Activated CD8-positive, alpha-beta memory T cell treated with anti-CD3 and anti-CD28 coated beads, Interleukin-2, amount 50 U/mL, for 4 hours (primary cell): ENCODE data around the gene LILRB5.
"Not testable (repeated sequence)": the region's sequence is repeated elsewhere in the genome, so short reads cannot be mapped to it uniquely, and the experiment has no call there.

ENCODE experiments used
- DNase-seq: peaks from one replicate; pipeline ENCODE4 v3.0.0-alpha.2; 2020

Gene LILRB5

DNA sequence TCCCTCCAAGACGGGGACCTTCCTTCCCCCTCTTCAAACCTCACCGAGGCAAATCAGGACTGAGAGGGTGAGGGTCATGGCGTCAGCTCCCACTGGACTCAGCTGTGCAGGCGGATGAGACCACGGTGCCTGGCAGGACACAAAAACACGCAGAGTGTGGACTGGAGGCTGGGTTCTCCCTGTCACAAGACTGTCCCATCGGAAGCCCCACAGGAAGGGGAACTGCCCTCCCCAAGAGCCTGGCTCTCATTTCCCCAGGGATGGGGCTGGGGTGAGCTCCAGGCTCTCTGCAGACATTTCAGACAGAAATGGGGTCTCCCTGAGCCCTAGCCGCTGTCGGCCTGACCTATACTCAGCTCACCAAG lies at the start of gene LILRB5:
LILRB5 (minus strand) TSS at position 158 of the 365 bp plus-strand sequence; CDS start at position 78, 80 bp downstream.
- DNase-seq: no peak

DNA sequence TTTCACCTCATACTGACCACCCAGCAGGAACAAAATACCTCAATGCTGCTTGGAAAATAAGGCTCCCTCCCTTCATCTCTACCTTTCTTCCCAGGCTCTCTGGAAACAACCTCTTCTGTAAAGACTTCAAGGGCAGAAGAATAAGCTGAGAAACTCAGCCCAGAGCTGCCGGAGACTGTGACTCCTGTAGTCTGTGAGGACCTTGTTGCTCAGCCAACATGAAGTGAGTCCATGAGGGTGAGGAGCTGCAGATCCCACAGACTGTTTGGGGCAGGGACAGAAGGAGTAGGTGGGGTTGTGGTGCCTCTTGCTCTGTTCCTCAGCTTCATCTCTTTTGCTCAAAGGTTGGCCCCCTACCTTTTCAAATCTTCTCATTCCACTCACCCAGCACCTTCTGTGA lies 48.1 kb upstream of the LILRB5 start:
- no peak for DNase-seq

DNA sequence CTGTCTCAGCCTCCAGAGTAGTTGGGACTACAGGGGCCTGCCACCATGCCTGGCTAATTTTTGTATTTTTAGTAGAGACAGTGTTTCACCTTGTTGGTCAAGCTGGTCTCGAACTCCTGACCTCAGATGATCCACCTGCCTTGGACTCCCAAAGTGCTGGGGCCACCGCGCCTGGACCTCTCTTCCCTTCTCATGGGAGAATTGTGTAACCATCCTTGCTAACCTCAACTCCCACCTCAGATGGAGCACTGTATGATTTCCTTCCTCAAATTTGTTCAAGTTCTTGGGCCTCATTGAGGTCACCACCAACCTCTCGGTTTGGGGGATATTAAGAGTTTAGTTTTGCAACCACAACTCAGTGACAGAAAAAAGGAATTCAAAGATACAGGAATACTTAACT lies 45.2 kb upstream of the LILRB5 start:
- DNase-seq: no peak

DNA sequence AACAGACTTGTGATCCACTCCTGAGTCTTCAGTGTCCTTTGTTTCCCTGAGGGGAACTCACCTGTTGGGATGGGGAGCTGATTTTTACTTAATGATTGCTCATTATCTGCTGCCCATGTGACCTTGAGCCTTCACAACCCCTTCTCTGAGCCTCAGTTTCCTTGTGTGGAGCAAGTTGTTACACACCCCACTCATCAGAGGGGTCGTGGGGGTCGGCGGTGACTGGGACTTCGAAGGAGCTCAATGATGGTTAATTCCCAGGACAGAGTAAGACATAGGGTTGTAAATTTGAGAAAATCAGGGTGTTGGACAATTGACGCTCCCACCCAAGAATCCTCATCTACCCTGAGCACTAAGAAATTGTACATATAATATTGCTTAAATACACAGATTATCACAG lies 42.4 kb upstream of the LILRB5 start:
- no peak for DNase-seq

DNA sequence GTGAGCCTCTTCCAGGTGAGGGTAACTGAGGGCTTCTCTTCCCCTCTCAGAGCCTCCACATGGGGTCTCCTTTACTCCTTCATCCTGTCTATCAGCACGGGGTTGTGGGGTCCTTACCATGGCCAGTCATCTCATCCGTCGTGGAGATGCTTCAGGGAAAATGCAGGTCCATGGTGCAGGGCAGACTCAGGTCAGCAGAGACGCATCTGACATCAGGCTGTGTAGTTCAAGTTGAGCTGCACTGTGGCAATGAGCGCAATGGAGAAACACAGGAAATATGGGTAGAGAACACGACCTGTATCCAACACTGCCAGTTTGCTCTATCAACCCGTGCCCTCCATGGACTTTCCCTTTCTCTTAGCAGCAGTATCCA lies 42.0 kb upstream of the LILRB5 start:
- no peak for DNase-seq

DNA sequence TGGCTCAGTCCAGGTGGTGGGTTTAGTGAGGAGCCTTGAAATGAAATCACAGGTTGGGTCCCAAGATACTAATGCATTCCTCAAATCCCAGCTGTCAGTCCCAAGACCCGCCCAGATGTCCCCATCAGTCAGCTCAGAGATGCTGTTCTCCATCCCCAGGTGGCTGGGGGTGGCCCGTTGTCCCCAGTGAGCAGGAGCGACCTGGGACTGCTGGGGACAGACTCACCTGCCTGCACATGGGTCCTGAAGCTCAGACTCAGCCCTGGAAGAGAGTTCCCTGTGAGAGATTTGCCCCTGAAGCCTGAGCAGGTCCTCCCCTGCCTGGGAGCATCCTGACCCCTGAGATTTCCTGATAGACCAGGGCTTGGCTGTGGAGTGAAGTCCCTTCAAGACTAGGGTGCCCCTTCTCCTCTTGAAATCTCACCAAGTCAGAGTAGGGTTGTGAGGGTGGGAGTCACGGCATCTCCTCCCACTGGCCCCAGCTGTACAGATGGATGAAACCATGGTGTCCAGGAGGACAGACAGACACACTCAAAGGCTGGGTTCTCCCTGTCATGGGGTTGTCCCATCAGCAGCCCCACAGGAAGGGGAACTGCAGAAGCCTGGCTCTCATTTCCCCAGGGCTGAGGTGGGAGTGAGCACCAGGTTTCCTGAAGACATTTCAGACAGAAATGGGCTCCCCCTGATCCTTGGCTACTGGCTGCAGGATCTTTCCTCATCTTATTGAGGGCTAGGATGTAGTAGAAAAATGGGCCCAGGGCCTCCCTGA lies 41.5 kb upstream of the LILRB5 start:
- DNase-seq: no peak

DNA sequence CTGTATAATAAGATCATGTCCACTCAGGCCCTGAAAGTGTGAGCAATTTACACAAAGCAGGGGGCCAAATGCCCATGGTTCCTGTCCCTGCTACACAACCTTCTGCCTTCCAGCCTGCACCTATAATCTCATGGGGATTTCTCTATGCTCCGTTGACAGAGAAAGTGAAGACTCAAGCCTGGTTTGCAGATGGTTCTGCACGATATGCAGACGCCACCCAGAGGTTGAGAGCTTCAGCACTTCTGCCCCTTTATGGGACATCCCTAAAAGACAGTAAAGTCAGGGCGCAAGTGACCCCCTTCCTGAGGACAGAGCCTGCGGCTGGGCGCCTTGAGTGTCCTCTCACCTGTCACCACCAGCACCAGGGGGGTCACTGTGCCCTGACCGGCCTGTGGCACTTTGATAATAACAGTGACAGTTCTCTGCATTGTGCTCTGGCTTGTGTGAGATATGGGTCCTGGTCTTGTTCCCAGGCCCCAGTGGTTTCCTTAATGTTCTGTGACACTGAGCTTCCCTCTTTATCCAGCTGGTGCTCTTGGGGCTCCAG lies 40.8 kb upstream of the LILRB5 start:
- DNase-seq: no peak

DNA sequence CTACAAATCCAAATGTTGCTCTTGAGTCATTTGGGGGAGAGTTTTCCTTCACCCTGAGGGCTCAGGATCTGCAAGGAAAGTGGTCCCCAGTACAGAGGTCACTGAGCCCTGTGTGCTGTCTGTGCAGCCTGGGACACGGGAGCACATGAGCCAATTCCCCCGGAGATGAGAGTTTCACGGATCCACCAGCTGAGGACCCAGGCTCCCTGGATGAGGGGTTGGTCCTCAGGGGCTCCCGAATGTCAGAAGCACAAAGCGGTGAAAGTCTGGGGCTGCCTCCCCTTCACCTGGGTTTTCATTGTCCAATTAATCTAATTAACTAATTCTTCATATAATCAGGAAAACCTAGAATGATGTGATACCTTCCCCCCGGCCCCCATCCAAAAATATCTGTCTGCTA lies 37.5 kb upstream of the LILRB5 start:
- no peak for DNase-seq

DNA sequence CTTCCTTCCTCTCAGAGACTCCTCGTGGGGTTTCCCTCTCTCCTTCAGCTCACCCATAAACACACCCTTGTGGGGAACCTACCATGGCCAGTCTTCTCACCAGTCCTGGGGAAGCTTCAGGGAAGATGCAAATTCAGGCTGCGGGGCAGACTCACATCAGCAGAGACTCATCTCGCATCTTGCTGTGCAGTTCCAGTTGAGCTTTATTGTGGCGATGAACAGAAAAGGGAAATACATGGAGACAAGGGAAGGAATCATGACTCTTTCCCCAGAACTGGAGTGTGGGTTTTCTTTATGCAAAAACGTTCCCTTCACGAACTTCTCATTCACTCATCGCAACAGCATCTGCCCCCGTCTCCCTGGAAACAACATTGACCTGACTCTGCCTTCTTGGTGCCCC lies 32.1 kb upstream of the LILRB5 start:
- DNase-seq: not testable (repeated sequence)

DNA sequence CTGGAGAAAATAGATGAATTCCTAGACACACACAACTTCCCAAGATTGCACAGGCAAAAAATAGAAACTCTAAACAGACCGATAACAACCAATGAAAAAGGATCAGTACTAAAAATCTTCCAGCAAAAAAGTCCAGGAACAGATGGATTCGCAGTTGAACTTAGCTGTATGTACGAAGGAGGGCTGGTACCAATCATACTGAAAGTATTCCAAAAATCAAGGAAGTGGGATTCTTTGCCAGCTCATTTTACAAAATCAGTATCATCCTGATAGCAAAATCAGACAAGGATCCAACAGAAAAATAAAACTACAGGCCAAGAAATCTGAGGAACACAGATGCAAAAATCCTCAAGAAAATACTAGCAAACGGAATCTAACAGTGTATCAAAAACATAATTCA lies 30.4 kb upstream of the LILRB5 start:
- no peak for DNase-seq

DNA sequence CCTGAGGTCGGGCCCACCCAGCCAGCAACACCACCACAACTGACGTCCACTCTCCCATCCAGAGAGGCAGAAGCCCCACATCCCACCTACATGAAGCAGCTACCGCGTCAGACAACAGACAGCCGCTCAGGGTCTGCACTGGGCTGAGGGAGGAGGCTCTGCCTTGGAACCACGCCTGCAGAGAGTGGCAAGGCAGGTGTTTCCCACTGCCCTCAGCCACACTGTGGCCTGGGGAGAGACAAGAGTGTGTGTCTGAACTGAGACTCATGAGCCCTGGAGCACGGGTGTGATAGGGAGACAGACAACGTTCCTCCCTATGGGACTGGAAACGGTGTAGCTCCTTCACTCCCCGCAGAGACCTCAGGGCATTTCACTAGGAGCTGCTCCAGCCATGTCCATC lies 29.2 kb upstream of the LILRB5 start:
- not testable (repeated sequence) for DNase-seq

DNA sequence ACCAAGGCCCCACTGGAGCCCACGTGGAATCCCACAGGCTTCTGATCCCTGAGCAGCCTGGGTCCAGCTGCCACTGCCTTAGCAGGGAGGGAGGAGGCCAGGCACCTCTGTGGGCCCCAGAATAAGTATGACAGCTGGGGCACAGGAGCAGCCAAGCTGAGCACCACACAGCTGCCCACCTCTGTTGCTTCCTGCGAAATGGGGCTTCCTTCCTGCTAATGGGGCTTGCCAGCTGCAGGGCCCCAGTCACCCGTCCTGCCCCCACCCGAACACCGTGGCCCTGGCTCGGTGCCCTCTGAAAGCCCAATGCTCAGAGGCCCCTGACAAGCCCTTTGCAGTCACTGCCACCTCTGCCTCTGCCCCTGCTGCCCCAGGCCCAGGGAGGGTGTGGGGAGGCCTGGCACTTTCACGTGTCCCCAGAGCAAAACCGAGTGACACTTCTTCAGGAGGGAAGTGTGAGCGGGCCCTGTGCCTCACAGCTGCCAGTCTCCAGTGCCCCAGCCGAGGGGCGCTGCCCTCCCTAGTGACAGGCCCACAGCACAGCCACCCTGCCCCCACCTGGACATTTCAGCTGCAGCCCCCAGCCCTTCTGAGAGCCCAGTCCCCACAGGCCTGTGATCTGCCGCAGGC lies 28.5 kb upstream of the LILRB5 start:
- not testable (repeated sequence) for DNase-seq

DNA sequence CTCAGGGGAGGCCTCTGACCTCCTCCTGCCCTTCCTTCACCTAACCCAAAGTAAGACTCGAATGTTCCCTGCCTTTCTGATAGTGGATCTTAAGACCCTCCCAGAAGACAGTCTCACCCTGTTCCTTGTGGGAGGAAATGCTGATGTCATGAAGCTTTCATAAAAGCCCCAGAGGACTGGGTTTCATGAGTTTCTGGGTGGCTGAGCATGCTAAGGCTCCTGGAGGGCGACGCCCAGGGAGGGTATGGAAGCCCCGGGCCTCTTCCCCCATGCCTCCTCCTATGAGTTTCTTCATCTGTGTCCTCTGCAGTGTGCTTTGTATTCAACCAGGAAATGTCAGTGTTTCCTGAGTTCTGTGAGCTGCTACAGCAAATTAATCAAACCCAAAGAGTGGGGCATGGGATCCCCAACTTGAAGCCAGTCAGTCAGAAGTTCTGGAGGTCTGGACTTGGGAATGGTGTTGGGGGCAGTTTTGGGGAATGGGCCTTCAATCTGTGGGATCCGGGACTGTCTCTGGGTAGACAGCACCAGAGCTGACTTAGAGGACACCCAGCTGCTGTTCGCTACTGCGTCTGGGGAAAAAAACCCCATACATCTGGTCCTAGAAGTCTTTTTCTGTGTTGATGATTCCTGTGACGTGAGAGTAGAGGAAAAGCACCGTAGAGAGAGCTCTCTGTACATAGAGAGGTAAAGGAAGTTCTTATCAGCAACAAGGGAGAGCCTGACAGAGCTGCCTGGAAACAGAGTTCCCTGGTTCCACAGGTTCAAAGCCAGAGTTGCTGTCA lies 25.8 kb upstream of the LILRB5 start:
- no peak for DNase-seq

DNA sequence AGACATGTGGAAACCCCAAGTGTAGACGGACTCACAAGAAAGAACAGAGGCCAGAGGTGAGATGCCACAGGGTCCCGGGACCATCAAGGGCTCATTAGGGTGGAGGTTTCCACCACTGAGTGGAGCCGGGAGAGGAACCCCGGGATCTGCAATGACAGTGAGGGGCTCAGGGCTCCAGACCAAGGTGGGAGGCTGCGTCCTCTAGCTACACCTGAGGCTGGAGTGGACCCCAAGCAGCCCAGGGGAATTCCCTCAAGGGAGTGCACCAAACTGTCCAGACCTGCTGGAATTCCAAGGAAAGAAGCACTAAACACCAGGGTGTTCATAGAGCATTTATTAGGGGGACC lies 24.6 kb upstream of the LILRB5 start:
- not testable (repeated sequence) for DNase-seq

DNA sequence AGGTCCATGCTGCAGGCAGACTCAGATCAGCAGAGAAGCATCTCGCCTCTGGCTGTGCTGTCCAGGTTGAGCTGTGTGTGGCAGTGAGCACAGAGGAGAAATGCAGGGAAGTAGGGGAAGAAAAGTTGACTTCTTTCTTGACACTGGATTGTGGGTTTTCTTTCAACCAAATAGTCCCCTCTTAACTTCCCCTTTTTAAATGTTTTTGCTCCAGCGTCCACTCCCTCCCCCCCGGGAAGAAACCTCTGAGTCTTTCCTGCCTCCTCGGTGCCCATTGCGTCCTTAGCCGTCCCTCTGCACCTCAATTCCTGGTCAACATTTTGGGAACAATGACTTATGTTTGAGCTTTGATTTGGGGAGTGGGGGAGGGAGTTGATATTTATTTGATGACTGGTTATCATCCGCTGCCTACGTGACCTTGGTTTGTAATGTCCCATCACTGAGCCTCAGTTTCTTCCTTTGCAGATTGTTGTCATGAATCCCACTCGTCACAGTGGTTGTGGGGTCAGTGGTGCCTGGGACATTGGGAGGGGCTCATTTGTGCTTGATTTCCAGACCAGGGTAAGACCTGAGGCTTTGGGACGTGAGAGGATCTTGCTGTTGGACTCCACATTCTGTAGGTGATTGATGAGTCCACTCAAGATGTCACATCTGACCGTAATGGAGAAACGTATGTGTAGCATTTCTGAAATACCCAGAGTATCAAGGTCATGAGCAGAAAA lies 24.1 kb upstream of the LILRB5 start, which contains the start of gene LILRB2:
LILRB2 (minus strand) TSS at position 104 of the 722 bp plus-strand sequence. CDS start 614 bp downstream, outside the sequence.
- DNase-seq: no peak

DNA sequence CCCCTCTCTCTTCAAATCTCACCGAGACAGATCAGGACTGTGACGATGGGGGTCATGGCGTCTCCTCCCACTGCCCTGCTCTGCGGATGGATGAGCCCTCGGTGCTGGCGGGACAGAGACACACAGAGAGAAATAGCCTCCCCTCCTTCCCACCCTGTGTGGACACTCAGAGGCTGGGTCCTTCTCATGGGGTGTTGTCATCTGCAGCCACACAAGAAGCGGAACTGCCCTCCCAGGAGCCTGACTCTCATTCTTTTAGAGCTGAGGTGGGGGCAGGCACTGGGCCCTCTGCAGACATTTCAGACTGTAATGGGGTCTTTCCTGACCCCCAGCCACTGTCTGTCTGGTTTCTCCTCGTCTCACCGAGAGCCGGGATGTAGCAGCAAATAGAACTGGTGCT lies 23.4 kb upstream of the LILRB5 start:
- not testable (repeated sequence) for DNase-seq

DNA sequence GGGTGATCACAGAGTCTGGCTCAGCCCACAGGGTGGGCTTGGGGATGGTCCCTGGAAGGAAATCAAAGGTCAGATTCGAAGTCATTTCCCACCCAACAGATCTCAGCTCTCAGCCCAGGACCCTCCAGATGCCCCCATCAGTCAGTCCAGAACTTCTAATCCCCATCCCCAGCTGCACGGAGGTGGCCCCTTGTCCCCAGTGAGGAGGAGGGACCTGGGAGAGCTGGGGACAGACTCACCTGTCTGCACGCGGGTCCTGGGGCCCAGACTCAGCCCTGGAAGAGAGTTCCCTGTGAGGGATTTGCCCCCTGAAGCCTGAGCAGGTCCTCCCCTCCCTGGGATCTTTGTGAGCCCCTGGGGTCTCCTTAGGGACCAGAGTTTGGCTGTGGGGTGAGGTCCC lies 23.0 kb upstream of the LILRB5 start:
- not testable (repeated sequence) for DNase-seq

DNA sequence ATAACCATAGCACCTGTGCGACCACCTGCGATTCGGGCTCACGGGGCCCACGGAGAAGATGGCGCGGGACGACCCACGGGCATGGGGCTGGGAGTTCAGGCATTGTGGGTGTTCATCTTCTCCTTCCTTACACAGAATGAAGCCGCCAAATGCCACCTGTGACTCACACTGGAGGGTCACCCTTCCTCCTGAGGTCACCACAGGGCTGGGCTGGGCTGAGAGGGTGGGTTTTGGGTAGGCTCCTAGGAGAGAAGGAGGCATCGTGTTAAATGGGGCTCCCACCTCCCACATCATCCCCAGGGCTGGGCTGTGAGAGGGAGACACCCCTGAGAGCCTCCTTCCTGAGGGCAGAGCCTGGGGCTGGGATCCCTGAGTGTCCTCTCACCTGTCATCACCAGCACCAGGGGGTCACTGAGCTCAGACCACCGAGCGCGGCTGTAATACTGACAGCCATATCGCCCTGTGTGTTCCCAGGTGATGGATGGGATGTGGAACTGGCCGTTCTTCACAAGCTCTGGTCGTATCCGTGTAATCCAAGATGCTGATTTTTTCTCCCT lies 22.4 kb upstream of the LILRB5 start:
- DNase-seq: no peak

DNA sequence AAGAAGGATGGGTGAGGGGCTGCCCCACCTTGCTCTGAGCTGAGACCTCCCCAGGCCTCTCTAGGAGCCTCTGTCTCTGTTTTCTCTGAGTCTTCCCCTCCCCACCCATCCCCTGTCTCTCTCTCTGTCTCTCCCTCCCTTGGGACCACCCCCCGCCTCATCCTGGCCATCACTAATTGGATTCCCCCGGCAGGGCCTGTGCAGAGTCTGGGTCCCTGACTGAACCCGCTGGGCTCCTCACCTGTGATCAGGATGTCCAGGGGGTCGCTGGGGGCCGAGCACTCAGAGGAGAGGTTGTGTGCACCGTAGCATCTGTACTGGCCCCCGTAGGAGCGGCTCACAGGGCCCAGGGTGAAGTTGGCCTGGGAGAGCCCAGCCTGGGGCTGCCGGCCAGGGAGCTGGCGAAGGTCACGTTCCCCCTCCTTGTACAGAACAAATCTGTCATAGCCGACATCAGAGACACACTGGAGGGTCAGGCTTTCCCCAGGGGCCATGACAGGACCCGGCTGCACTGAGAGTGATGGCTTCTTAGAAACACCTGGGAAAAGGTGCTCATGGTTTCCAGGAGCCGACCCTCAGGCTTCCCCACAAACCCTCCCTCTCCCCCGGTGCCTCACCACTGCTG lies 21.6 kb upstream of the LILRB5 start:
- not testable (repeated sequence) for DNase-seq

DNA sequence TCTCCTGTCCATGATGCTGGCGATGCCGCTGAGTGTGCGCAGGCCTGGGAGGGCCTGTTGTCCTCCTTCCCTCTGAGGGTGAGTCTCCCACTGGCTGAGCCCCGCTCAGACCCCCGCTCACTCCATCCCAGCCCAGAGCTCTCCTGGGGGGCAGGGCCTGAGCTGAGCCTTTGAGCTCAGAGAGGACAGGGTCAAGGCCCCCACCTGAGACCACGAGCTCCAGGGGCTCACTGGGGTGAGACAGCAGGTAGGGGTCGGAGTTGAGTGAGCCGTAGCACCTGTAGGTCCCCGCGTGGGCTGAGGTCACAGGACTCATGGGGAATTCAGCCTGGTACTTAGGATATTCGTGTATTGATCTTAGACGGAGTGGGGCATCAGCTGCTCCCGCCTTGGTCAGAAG lies 21.0 kb upstream of the LILRB5 start:
- not testable (repeated sequence) for DNase-seq

DNA sequence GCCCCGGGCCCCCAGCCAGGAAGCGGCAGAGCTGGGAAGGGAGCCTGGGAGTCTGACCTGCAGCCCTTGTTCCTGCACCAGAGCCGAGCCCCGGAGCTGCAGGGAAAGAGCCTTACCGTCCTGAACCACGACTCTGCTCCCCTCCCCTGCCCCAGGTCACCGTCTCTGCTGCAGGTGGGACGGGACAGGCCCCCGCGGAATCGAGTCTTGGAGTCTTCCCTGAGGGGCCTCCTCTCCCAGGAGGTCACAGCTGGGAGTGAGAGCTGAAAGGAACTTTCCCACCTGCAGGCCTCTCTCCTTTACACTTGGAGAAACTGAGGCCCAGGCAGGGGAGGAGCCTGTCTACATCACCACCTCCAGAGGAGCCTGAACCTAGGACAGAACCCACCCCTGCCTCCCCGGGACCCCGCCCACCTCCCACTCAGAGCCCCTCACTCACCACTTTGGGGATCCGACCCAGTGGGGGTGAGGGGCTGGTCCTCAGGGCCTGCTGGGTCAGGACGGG lies 20.1 kb upstream of the LILRB5 start:
- DNase-seq: not testable (repeated sequence)

DNA sequence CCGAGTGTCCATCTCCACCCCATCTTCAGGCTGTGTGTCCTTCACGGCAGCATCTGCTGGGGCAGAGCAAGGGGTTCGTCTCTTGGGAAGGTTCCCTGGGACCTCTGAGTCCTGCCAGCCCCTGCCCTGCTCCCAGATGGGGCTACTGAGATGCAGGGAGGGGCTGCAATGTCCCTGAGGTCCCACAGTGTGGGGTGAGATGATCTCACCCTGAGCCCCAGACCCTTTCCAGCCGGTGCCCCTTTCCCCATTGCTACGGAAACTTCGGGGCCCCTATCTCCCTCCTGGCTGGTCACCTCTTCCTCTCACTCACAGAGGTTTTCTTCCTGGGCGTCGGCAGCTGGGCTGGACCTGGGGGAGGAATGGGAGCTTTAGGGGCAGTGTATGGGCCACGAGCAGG lies 18.9 kb upstream of the LILRB5 start:
- DNase-seq: no peak
